GM19099 (cell line): Measurements from ENCODE around the gene TH.

Experiments used
- POLR2A ChIP-seq: IDR thresholded peaks from 3 replicates; pipeline ENCODE4 v1.6.1; 2011; ENCODE audit warnings: low read depth; ENCODE audit not compliant: insufficient read length; ENCODE audit errors: extremely low read depth

TH gene

GRCh38 chr11:2179516-2179915 lies 7.9 kb upstream of the TH start:
- no peak for TF ChIP-seq POLR2A

- no peak for TF ChIP-seq POLR2A
Observed at GRCh38 chr11:2178906-2179494, 7.4 kb upstream of the TH start.

GRCh38 chr11:2177076-2177475 lies 5.5 kb upstream of the TH start:
- TF ChIP-seq POLR2A = no peak

GRCh38 chr11:2176389-2176900 lies 4.8 kb upstream of the TH start:
- TF ChIP-seq POLR2A = no peak

GRCh38 chr11:2175659-2176058 lies 4.0 kb upstream of the TH start:
- no peak for TF ChIP-seq POLR2A

GRCh38 chr11:2174361-2174760 lies 2.7 kb upstream of the TH start:
- no peak for TF ChIP-seq POLR2A

GRCh38 chr11:2173761-2174160 lies 2.1 kb upstream of the TH start:
- no peak for TF ChIP-seq POLR2A

- no peak for TF ChIP-seq POLR2A
Observed at GRCh38 chr11:2173150-2173693, 1.6 kb upstream of the TH start.

- TF ChIP-seq POLR2A = no peak
Observed at GRCh38 chr11:2172676-2173075, 1.1 kb upstream of the TH start.

- no peak for TF ChIP-seq POLR2A
Observed at GRCh38 chr11:2169626-2170570, 1.7 kb downstream of the TH start.

GRCh38 chr11:2169005-2169378 lies 2.6 kb downstream of the TH start:
- TF ChIP-seq POLR2A = no peak

- TF ChIP-seq POLR2A = no peak
Observed at GRCh38 chr11:2168286-2169004, 3.2 kb downstream of the TH start.

GRCh38 chr11:2167141-2168045 lies 4.2 kb downstream of the TH start:
- no peak for TF ChIP-seq POLR2A
